K562 (cell line): ENCODE results near the gene ABT1. TPM values are rescaled to one million over a fixed set of nuclear protein-coding genes. Genes with fewer than 3 reads are reported as not detected.

Source experiments
- ARID3A ChIP-seq: IDR thresholded peaks from 2 replicates; pipeline ENCODE4 v1.6.1; 2012; ENCODE audit warnings: low read depth, low read length, improper control_type of control experiment, borderline replicate concordance
- BRF2 ChIP-seq: IDR thresholded peaks from 3 replicates; pipeline ENCODE4 v1.6.1; 2011; ENCODE audit warnings: borderline replicate concordance, mild to moderate bottlenecking; ENCODE audit not compliant: insufficient read length, insufficient read depth
- CHD1 ChIP-seq: fragments of 200-600 bp; sonication (generic); IDR thresholded peaks from one replicate; pipeline ENCODE4 v1.6.1; 2012; ENCODE audit warnings: mild to moderate bottlenecking, moderate library complexity, low read length, inconsistent platforms
- E2F8 ChIP-seq: fragments of 450-650 bp; IDR thresholded peaks from 2 replicates; pipeline ENCODE4 v1.7.1; 2018; ENCODE audit warnings: mild to moderate bottlenecking, low read depth; ENCODE audit not compliant: partially characterized antibody
- L3MBTL2 ChIP-seq: fragments of 450-650 bp; IDR thresholded peaks from 2 replicates; pipeline ENCODE4 v1.6.1; 2016; ENCODE audit warnings: mild to moderate bottlenecking, moderate library complexity
- NCOA1 ChIP-seq: fragments of 450-650 bp; IDR thresholded peaks from 2 replicates; pipeline ENCODE4 v1.6.1; 2016; ENCODE audit warnings: low read depth
- PTTG1 ChIP-seq: fragments of 450-650 bp; IDR thresholded peaks from 2 replicates; pipeline ENCODE4 v1.6.1; 2016; ENCODE audit warnings: low read depth, mild to moderate bottlenecking, missing genetic modification characterization, missing compliant biosample characterization
- SIX5 ChIP-seq, 2 experiments: IDR thresholded peaks; 2 replicates each; pipeline ENCODE4 v1.6.1; 2011; ENCODE audit warnings: low read length in 2 of 2, borderline replicate concordance in 1 of 2, low read depth in 1 of 2, mild to moderate bottlenecking in 1 of 2, moderate library complexity in 1 of 2; ENCODE audit not compliant: insufficient read depth in 1 of 2
- ZBTB34 ChIP-seq: fragments of 250-450 bp; sonication (Bioruptor Pico); IDR thresholded peaks from 2 replicates; pipeline ENCODE4 v1.8.0; 2021; ENCODE audit warnings: mild to moderate bottlenecking, moderate library complexity
- ZFPM2 ChIP-seq: fragments of 250-450 bp; sonication (Bioruptor Pico); IDR thresholded peaks from 2 replicates; pipeline ENCODE4 v1.5.1; 2022; ENCODE audit warnings: mild to moderate bottlenecking
- ZNF431 ChIP-seq: sonication (generic); formaldehyde crosslinking; IDR thresholded peaks from 2 replicates; pipeline ENCODE4 v1.8.0; 2022; ENCODE audit warnings: mild to moderate bottlenecking, missing genetic modification reagents
- ZNF707 ChIP-seq: fragments of 250-450 bp; sonication (Bioruptor Pico); conservative IDR thresholded peaks from 2 replicates; pipeline ENCODE4 v1.8.0; 2022; ENCODE audit warnings: inconsistent platforms, mild to moderate bottlenecking, moderate library complexity
- ZNF830 ChIP-seq: fragments of 250-450 bp; sonication (Bioruptor Pico); IDR thresholded peaks from 2 replicates; pipeline ENCODE4 v1.5.0; 2021; ENCODE audit warnings: mild to moderate bottlenecking
- polyA plus RNA-seq, 8 experiments: library from polyadenylated mRNA; depleted of rRNA in 4 of 8; stranded (reverse) in 5 of 8; unstranded in 3 of 8; fragments of >200 nt; fragmentation: Nextera tagmentation in 2 of 8; fragmentation: Illumina TruSeq in 1 of 8; extraction: Ambion mirVana in 2 of 8; extraction: Trizol in 1 of 8; gene quantifications; 2 replicates each; pipeline versions ENCODE4 v1.2.1 to v1.2.3, GENCODE V29; 2011 to 2014; ENCODE audit warnings: inconsistent platforms in 1 of 8, missing spikeins in 1 of 8
- total RNA-seq, 7 experiments: library from RNA; depleted of rRNA in 6 of 7; stranded (reverse); fragments of >200 nt in 6 of 7; fragmentation: Illumina TruSeq in 2 of 7; extraction: Trizol in 2 of 7; gene quantifications; 2 replicates each; pipeline versions ENCODE4 v1.2.1 to v1.2.3, GENCODE V29; 2011 to 2021; ENCODE audit warnings: low replicate concordance in 1 of 7
- TF ChIP-seq, protein P1 (sequence below): fragments of 450-650 bp; IDR thresholded peaks from 2 replicates; pipeline ENCODE4 v1.6.1; 2017; ENCODE audit warnings: antibody characterized with exemption, mild to moderate bottlenecking

The ABT1 gene
- total and polyA plus RNA-seq, 9 of the 15 experiments (the other 6 are each of a cell fraction or from before 2014, with no cell fraction given) = 8.8 to 52.7 (median 40.7) TPM

- TF ChIP-seq E2F8 (no peak), CHD1 (no peak), ARID3A (no peak), PTTG1 (tag) (peak; percentile 23; the same call in 1 of the 2 replicates), ZBTB34 (no peak), L3MBTL2 (no peak), ZNF830 (CRISPR knock-in tag) (no peak), ZNF431 (CRISPR knock-in tag) (no peak), ZFPM2 (no peak), NCOA1 (no peak), ZNF707 (CRISPR knock-in tag) (peak; percentile 57; the same call in 1 of the 2 replicates), SIX5 (IDR thresholded peaks at IDR 0.05; ENCODE audit: borderline replicate concordance in 1 of 2, insufficient read depth in 1 of 2, low read depth in 1 of 2, low read length in 2 of 2) (no peak), BRF2 (no peak)
- TF ChIP-seq, protein P1, sequence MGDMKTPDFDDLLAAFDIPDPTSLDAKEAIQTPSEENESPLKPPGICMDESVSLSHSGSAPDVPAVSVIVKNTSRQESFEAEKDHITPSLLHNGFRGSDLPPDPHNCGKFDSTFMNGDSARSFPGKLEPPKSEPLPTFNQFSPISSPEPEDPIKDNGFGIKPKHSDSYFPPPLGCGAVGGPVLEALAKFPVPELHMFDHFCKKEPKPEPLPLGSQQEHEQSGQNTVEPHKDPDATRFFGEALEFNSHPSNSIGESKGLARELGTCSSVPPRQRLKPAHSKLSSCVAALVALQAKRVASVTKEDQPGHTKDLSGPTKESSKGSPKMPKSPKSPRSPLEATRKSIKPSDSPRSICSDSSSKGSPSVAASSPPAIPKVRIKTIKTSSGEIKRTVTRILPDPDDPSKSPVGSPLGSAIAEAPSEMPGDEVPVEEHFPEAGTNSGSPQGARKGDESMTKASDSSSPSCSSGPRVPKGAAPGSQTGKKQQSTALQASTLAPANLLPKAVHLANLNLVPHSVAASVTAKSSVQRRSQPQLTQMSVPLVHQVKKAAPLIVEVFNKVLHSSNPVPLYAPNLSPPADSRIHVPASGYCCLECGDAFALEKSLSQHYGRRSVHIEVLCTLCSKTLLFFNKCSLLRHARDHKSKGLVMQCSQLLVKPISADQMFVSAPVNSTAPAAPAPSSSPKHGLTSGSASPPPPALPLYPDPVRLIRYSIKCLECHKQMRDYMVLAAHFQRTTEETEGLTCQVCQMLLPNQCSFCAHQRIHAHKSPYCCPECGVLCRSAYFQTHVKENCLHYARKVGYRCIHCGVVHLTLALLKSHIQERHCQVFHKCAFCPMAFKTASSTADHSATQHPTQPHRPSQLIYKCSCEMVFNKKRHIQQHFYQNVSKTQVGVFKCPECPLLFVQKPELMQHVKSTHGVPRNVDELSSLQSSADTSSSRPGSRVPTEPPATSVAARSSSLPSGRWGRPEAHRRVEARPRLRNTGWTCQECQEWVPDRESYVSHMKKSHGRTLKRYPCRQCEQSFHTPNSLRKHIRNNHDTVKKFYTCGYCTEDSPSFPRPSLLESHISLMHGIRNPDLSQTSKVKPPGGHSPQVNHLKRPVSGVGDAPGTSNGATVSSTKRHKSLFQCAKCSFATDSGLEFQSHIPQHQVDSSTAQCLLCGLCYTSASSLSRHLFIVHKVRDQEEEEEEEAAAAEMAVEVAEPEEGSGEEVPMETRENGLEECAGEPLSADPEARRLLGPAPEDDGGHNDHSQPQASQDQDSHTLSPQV = peak; percentile 59; the same call in 1 of the 2 replicates
Measured at GRCh38 chr6:26563488-26563887, 33.3 kb upstream of the ABT1 start (continued).
